Embryonic facial prominence (tissue), 1 donor: ENCODE results near the gene MYO18B.

Experiments used
- DNase-seq: peaks from one replicate; pipeline ENCODE4 v3.0.0-alpha.2; 2016; ENCODE audit errors: extremely low spot score

MYO18B gene

DNA sequence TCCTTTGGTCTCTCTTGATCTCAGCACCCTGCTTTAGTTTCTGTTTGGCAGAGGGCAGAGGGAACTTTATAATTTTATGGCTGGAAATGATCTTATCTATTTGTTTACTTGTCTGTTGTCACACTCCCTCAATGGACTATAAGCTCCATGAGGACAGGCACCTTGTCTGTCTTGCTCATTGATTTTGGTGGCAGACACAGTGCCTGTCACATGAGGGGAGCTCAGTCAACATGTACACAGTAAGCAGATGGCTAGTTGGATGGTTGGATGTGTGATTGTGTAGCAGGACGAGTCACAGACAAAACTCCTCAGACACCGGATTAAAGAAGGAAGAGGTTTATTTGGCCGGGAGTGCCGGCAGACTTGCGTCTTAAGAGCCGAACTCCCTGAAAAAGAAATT, 80.4 kb downstream of the MYO18B start:
- no peak for DNase-seq

DNA sequence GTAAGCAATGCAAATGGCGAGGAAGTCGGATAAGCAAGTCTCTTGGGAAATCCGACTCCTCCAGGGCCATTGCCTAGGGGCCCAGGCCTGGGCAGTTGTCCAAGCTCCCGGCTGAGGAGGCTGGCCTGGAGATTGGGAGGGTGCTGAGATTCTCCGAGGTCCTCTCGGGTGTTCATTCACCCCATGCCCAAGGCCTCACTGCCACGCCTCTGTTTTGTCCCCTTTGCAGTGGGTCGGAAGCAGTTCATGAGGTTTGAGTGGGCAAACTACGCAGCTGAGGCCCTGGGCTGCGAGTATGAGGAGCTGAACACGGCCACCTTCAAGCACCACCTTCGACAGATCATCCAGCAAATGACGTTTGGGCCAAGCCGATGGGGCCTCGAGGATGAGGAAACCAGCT, 81.3 kb downstream of the MYO18B start:
- DNase-seq = no peak

DNA sequence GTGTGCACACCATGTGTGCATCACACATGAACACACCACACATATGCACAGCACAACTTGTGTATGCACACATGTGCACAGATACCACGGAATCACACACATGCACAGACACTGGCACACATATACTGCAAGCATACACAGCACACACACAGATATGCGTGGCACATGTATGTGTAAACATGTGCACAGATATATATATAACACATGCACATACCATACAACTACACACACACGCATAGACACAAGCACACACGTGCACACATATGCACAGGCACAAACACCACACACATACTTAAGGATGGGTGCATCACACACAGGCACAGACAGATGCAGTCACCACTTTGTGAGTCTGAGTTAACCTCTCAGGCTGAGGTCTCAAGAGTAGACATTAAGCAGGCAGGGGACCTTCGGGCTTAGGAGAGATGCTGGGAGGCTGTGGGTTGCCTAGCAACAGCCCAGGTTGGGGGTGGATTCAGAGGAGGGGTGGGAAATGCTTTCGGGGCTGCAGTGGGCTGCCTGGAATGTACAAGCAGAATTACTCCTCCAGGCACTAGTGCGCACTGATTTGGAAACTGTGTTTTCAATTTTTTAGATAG, 82.9 kb downstream of the MYO18B start:
- no peak for DNase-seq

- DNase-seq = no peak
Measured at GRCh38 chr22:25827415-25827814, 85.4 kb downstream of the MYO18B start.

DNA sequence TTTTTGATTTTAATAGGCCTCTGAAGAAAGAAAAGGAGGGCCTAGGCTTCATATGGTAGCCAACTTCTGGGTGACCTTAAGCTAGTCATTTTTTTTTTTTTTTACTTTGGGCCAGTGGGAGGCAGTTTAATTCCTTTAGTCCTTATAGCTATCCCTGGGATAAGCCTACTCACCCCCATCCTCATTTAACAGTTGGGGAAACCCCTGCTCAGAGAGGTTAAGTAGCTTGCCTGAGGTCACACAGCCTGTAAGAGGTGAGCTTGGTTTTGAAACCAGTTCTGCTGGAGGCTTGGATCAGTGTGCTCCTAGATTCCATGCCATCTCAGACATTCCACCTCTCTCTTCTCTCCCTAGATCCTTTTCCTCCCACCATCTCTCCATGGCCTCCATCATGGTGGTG, 86.4 kb downstream of the MYO18B start:
- no peak for DNase-seq

GRCh38 chr22:25829237-25829636, 87.2 kb downstream of the MYO18B start:
- no peak for DNase-seq

DNA sequence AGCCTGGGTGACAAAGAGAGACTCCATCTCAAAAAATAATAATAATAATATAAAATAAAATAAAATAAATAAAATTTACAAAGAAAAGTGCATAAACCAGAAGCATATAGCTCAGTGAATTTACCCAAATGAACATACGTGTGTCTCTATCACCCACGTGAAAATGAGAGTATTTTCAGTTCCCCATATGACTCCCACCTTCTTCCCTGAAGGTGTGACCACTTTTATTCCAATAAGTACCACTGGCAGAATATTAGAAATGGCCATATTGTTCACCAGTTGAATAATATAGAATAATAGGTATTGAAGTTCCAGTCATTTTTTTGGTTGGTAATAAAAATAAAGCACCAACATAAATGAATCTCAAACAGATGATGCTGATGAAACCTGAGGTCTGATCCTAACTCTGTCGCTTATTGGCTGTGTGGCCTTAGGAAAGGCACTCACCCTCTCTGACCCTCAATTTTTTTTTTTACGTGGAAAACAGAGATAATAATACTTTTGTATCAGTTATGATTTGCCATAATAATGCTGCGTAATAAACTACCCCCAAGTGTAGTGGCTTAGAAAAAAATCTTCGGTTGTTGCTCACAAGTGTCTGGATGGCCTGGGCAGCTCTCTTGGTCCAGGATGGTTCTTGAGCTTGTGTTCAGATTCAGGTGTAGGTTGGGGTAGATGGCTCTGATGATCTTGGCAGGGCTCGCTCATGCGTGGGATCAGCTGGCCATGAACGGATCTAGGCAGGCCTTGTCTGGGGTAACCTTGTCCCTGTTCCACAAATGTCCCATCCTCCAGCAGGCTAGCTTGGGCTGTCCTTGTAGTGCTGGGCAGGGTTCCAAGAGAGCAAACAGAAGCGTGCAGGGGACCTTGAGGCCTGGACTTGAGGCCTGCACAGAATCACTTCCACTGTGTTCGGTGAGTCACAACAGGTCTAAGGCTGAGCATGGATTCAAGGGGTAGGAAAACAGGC, 88.1 kb downstream of the MYO18B start:
- no peak for DNase-seq

DNA sequence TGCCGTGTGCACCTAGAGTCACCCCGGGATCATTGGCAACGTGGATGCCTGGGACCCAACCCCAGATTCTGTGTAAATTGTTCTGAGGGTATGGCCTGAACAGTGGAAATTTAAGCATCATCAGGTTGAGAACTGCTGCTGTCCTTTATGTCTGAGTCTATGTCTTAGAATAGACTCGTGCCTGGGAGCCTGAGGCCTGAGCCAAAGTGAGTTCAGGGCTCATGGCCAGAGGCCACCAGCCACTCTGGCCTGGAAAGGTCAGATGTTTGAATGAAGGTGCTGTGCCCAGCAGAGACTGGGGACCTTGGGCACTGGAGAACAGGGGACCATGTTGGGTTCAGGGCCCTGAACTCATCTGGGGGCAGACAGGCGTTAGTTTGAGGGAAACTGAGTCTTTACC, 91.1 kb downstream of the MYO18B start:
- DNase-seq = no peak

GRCh38 chr22:25833676-25834075, 91.7 kb downstream of the MYO18B start:
- DNase-seq = no peak

GRCh38 chr22:25834490-25834889, 92.5 kb downstream of the MYO18B start:
- no peak for DNase-seq

DNA sequence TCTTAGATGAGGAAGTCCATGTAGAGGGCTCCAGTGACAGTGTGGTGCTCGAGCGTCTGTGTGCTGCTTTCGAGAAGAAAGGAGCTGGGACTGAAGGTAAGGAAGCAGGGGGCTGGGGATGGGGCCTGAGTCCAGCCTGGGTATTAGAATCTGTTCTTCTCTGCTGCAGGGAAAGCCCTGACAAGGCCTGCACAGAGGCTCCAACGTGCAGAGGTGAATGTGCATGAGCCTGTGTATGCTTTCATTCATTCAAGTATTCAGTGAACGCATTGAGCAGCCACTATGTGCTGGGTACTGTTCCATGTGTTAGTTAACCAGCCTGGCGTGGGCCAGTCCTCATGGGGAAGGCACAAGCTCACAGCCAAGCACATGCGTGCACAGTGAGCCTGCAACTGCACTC, 93.4 kb downstream of the MYO18B start:
- DNase-seq = no peak

DNA sequence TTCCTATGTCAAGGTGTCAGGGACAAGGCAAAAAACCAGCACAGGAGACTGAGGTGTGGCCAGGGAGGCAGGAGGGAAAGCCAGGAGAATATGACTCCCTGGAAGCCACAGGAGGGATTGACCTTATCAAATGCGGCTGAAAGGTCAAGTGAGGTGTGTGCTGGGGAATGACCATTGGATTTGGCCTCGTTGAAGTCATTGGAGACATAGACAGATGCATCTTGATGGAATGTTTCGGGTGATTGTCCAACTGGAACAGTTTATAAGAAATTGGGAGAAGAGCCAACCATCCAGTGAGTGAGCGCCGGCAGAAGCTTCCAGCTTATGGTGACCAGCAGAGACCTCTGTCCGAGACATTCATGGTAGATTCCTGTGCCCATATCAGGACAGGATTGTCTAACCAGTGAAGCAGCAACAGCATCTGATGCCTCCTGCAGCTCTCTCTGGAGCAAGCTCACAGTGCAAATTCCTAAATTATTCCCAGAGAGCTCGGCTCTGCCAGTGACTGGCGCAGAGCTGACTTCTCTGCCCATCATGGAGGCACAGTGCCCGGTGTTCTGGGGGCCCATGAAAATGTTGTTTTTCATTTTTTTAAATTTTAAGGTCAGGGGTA, 95.4 kb downstream of the MYO18B start:
- DNase-seq = no peak

- DNase-seq = no peak
Measured at GRCh38 chr22:25838960-25839741, 97.2 kb downstream of the MYO18B start.

DNA sequence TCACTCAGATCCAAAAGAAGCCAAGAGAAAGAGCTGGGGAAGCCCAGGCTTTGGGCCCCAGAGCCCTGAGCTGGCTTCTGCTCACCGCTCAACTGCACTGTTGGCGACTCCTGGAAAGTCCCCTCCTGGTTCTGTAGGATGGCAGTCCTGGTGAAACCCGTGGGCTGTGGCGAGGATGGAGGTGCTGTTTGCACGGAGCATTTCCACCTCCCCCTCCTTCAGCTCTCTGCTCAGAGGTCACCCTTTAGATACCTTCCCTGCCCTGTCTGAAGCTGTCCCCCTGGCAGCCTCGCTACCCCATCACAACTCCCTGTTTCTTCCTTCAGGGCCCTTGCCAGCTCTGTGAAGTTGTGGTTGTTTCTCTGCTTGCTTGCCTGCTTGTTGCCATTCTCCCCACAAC, 97.8 kb downstream of the MYO18B start:
- no peak for DNase-seq

DNA sequence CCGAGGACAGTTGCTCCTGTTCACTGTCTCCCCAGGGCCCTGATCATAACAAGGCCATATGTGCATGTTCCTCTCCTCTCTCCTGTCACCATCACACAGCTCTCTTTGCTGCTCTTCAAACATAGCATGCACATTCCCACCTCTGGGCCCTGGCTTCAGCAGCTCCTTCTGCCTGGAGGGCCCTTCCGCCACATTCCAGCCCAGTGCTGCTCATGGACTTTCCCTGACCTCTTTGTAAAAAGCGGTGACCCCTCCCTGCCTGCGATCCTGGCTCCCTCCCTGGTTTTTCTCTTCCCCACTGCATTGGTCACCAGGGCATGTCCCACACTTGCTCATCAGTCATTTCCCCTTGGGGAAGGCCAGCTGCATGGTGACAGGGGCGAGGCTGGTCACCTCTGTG, 98.2 kb downstream of the MYO18B start:
- no peak for DNase-seq

GRCh38 chr22:25840891-25841290, 98.9 kb downstream of the MYO18B start:
- DNase-seq = no peak

DNA sequence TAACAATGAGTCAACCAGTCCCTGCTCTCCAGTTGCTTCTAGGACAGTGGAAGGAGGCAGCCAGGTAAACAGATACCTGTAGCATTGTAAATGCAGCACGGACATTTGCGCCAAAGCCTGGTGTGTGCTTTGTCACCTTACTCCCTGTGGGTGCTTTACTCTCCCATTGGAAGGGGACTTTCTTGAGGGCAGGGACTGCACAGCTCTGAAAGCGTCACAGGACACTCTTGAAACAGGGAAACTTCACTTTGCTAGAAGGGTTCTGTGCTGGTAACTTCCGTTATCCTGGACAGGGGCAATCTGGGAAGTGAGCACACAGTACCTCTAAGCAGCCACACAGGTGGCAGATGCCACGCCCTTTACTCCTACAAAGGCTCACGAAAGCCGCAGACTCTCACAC, 99.8 kb downstream of the MYO18B start:
- no peak for DNase-seq

DNA sequence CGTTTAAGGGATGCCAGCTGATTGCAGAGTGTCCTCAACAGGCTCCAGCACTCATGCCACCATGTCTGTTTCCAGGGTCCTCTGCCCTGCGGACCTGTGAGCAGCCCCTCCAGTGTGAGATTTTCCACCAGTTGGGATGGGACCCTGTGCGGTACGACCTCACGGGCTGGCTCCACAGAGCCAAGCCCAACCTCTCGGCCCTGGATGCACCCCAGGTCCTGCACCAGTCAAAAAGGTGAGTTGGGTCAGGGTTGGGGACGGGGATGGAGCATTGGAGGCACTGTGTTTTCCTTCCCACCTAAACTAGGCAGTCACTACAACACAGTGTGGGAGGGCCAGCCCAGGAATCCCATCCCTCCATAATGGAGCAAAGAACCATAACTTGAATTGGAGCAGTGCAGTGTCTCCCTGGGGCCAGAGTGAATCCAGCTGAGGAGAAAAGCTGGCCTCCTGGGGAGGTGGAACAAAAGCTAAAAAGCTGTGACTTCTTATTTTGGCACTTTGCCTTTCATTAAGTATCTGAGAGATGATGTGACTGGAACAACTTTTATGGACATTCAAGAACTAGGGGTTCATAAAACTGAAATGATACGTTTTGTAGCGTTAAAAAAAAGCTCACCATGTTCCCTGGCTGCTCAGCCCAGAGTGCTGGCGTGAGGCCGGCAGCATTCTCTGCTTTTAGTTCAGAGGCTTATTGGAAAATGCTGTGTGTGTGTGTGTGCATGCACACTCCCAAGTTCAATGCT, 101.8 kb downstream of the MYO18B start:
- DNase-seq = no peak

GRCh38 chr22:25844601-25845000, 102.6 kb downstream of the MYO18B start:
- DNase-seq = no peak

GRCh38 chr22:25845985-25846745, 104.2 kb downstream of the MYO18B start:
- DNase-seq = no peak

DNA sequence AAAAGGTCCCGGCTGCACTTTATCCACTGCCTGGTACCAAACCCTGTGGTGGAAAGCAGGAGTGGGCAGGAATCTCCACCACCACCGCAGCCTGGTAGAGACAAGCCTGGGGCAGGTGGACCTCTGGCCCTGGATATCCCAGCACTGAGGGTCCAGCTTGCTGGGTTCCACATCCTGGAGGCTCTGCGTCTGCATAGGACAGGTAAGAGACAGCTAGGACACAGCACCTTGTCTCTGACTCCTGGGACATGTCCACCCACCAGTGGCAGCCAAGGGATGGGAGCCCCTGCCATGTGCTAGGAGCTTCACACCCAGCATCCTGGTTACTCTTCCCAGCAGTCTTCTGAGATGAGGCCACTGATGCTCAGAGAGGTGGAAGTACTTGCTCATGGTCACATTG, 105.5 kb downstream of the MYO18B start:
- DNase-seq = no peak
